DMS79 (cell line): ENCODE measurements around the gene DCUN1D1.
"Not testable (repeated sequence)": the region's sequence is repeated elsewhere in the genome, so short reads cannot be mapped to it uniquely, and the experiment has no call there.

Experiments used
- DNase-seq: peaks from one replicate; lab custom pipeline; 2025; lab: John Stamatoyannopoulos, UW

DCUN1D1 gene

DNA sequence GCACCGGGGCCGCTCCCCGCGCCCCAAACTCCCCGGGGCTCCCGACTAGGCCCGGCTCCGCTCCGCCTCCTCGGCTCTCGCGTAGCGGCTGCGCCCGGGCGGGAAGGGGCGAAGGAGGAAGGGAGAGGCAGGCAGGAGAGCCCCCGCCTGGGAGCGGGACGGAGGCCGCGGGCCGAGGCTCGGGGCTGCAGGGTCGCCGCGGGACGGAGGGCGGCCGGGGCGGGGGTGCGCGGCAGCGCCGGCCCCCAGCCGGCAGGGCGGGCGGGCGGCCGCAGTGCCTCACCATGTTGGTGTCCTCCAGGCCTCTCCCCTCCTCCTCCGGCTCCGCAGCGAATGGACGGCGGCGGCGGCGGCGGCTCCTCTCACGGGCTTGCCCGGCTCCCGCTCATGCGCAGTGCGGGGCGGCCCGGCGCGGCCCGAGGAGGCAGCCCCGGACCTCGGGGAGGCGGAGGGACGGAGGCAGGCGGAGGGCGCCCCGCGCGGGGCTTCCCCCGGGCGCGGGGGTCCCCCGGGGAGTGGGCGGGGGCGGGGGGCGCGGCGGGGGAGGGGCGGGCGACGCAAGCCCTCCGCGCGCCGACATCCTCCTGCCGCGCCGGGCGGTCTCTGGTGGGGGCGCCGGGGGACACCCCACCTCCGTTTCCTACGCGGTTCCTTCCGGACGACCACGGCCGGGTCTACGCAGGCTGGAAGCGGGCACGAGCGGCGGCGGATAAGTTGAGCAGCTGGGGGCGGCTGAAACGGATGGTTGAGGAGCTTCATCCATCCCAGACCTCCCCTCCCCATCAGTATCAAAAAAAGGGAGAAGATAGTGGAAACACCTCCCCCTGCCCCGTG, at the start of gene DCUN1D1:
TSS of gene DCUN1D1 (minus strand) at position 335 of the 834 bp plus-strand sequence. CDS start at position 286, 49 bp downstream.
- DNase-seq, result peak; percentile 37

DNA sequence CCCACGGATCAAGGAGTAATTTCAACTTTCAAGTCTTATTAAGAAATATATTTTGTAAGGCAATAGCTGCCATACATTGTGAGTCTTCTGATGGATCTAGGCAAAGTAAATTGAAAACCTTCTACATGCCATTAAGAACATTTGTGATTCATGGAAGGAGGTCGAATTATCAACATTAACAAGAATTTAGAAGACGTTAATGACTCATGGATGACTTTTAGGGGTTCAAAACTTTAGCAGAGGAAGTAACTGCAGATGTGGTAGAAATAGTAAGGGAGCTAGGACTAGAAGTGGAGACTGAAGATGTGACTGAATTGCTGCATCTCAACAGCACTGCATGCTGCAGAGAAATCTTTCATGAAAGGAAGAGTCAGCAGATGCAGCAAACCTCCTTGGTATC, 48.1 kb upstream of the DCUN1D1 start:
- DNase-seq, result no peak

DNA sequence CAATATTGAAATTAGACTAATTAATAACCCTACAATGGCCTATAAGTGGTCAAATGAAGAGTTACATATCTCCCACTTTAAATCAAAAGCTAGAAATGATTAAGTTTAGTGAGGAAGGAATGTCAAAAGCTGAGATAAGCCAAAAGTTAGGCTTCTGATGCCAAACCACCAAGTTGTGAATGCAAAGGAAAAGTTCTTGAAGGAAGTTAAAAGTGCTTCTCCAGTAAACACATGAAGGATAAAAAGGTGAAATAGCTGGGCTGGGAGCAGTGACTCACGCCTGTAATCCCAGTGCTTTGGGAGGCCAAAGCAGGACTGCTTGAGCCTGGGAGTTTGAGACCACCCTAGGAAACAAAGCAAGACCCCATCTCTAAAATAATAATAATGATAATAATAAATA, 46.9 kb upstream of the DCUN1D1 start:
- DNase-seq, result no peak

DNA sequence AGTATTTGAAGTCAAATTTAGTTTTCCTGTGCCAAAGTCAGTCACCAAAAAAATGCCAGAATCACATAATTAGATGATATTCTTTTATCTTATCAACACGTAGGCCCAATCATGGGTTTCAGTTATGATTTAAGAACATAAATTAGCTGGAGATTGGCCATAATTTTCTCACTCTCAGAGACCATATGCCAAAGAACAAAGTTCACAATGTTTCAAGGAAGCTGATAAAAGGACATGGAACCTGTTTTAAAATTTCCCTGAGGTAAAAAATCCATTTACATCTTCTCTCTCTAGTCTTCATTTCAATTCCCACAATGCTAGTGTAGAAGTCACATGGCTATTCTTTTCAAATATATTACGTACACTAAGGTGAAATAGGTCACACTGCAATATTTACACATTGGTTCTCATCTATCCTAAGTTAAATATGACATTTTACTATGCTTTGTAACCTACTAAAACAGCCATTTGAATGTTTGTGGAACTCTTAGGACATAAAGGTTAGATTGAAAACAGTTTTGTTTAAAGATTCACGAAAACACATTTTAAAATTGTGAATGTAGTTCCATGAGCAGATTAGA, 42.7 kb upstream of the DCUN1D1 start:
- DNase-seq, result no peak

DNA sequence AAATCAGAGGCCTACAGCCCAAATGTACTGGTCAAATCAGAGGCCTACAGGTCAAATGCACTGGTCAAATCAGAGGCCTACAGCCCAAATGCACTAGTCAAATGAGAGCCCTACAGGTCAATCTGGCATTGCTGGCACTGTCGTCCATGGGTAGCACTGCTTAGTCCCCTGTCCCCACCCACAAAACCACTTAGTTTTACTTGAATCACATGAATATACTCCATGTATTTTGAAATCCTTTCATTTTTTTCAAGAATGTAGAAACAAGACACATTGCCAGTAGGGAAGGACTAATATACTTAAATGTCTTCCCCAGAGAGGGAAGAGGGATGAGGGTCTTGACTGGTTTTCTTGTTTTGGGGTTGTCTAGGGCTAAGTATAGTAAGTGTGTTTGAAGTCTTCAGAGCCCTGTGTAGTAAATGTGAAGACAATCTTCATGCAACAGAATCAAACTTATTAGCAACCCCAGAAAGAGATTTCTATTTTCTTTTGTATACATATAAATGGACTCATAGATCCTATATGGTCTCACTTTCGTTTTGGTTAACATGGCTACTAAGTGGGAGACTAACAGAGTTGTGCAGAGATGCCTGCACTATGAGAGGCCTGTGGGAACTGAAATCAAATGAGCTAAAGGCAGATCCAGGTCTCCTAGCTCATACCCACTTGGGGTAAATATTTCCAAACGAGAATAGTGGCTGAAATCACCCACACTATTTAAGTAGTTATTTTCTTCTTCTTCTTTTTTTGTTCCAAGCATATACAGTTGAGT, 38.3 kb upstream of the DCUN1D1 start:
- no peak for DNase-seq

DNA sequence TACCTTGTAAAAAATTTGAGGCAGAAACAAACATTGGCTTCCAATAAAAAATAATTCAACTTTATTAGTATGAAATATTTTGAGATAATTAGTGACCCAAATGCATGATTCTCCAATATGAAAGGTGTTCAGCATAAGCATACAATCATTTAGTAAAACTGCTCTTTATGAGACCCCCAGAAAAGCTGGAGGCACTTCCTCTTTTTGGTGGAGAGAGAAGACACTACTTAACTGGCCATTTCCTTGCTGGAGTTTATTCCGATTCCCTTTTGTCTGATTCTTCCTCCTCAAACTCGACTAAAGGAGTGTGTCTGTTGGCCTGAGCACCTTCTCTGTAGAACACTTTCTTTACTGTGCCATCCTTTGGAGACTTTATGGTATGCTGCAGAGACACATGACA, 34.8 kb upstream of the DCUN1D1 start:
- DNase-seq, result no peak

DNA sequence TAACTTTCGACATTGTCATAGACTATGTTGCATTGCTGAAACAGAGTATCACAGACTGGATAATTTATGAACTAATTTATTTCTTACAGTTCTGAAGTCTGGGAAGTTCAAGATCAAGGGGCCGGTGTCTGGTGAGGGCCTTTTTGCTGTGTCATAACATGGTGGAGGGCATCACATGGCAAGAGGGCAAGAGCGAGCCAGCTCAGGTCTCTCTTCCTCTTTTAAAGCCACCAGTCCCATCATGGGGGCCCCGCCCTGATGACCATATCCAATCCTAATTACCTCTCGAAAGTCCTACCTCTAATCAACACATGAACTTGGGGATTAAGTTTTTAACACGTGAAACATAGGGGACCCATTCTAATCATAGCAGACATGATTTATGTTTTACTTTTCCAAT, 33.5 kb upstream of the DCUN1D1 start:
- DNase-seq, result no peak

DNA sequence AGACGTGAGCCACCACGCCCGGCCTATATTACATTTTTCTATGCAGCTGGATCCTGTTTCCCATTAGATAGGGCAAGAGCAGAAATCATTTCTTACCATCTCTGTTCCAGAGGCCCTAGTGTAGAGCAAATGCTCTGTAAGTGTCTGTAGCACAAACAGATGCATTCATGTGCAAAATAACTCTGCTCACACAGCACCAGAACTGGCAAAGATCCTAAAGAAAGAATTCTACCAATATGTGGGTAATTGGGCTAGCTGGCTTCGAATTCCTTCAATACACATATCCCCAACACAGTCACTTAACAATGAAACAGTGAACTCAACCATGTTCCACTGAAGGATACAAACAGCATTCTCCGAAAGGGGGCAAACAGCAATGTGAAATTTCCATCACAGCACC, 32.7 kb upstream of the DCUN1D1 start:
- DNase-seq, result no peak

DNA sequence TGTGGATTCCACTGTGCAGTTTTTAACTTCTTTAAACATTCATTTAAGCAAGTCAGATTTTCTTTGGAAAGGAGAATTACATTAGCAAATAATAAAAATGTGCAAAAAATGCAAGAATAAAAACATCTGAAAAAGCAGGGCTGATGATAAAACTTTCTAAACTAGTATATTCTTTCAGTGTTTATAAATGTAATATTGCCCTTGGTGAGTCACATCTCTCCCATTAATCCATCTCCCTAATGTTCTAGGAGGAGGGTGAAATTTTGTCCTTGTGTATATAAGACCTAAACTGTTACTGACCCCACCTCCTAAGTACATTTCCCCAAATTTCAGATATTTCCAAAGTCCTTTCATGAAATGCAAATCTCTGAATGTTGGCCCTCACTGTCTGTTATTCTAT, 28.5 kb upstream of the DCUN1D1 start:
- no peak for DNase-seq

DNA sequence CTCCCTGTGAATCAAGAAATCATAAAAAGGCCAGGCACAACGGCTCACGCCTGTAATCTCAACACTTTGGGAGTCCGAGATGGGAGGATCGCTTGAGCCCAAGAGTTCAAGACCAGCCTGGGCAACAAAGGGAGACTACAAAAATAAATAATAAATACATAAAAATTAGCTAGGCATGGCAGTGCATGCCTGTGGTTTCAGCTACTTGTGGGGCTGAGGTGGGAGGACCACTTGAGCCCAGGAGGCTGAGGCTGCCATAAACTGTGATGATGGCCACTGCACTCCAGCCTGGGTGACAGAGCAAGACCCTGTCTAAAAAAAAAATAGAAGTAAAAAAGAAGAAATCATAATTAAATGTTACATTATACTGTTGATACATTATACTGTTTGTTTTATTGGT, 28.0 kb upstream of the DCUN1D1 start:
- DNase-seq, result no peak

DNA sequence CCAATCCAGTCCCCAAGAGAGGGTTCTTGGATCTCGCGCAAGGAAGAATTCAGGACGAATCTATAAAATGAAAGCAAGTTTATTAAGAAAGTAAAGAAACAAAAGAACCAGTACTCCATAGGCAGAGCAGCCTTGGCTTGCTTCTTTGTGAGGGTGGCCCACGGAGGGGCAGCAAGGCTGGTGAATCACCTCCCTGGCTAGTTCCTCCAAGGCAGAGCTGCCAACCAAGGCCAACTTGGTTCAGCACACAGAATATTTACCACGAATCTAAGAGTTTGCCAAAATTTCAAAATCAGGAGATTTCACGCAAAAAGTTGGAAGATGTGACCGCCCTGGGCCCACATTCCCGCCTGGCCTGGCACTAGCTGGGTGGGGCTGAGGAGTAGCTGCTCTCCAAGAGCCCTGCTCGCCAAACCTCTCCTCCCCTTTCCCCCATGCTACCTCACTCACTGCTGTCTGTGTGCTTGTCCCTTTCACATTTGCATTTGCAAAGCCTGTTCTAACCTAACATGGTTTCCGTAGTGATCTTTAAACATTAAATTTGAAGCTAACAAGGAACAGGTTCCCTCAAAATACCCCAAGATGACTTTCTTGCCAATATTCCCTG, 26.2 kb upstream of the DCUN1D1 start:
- DNase-seq, result no peak

DNA sequence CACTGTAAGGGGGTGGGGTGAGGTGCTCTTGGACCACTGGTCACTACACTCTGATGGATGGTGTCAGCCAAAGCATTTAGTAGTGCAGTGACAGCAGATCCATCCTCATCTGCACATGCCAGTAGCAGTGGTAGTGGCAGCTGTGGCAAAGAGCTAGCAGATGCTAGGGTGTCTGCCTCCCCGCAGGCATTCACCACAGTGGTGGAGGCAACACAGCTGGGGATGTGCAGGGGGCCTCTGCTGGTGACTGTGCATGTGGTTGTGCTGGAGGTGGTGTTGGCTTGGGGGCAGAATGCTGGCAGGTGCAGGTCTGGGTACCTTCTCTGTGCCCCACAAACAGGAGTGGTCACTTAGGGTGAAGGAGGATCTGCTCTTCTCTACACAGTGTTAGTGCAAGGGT, 19.4 kb upstream of the DCUN1D1 start:
- no peak for DNase-seq

DNA sequence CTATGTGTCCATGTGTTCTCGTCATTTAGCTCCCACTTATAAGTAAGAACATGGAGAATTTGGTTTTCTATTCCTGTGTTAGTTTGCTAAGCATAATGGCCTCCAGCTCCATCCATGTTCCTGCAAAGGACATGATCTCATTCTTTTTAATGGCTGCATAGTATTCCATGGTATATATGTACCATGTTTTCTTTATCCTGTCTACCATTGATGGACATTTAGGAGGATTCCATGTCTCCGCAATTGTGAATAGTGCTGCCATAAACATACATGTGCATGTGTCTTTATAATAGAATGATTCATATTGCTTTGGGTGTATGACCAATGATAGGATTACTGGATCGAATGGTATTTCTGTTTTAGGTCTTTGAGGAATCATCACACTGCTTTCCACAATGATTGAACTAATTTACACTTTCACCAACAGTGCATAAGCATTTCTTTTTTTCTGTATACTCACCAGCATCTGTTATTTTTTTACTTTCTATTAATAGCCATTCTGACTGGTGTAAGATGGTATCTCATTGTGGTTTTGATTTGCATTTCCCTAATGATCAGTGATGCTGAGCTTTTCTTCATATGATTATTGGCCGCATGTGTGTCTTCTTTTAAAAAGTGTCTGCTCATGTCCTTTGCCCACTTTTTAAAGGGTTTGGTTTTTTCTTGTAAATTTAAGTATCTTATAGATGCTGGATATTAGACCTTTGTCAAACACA, 13.3 kb upstream of the DCUN1D1 start:
- not testable (repeated sequence) for DNase-seq

DNA sequence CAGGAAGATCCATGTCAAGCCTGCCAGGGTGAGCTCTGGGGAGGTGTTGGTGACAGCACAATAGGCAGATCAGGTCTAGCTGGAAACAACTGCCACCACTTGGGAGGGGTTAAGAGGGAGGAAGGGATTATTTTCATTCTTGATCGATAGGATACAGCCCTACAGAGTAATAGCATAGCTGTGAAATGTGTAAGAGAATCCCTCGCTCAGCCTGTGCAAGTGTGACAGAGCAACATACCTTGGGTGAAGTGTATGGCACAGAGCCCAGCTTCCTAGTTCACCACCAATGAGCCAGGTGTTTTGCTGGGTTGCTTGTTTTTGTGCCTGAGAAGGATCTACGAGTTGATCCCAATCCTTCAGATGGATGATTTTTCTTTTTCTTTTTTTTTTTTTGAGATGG, 9.2 kb upstream of the DCUN1D1 start:
- peak; percentile 67 for DNase-seq

DNA sequence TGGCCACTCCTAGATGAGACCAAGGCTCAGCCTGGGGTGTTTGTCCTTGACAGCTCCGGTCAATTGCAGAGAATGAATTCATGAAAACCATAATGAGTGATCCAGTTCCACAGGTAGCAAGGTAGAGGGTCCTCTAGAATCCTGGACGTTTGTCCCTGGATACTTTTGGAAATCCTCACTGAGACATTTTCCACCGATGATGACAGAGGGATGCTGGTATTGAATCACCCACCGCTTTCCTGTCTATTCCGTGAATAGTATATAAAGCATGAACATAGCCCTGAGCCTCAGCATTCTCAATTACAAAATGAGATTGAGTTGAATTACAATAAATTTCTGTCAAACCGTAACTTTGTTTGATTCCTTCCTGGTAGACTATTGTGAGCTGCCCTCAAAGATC, 5.7 kb upstream of the DCUN1D1 start:
- DNase-seq, result no peak

DNA sequence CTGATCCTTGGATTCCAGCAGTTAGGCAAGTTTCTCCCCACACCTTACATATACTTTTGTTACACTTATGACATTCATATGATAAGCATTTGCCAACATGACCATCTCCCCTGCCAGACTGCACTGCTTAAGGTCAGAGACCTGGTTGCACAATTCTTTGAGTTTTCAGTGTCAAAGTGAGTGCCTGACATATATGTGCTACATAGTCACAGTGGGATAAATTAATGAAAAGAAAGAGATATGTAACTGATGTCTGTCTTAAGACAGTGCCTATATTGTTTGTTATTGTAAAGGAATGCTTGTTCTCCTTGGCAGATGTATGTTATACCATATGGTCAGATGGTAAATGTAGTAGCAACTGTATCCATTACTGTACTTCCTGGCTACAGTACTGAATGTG, 3.5 kb upstream of the DCUN1D1 start:
- DNase-seq, result no peak

DNA sequence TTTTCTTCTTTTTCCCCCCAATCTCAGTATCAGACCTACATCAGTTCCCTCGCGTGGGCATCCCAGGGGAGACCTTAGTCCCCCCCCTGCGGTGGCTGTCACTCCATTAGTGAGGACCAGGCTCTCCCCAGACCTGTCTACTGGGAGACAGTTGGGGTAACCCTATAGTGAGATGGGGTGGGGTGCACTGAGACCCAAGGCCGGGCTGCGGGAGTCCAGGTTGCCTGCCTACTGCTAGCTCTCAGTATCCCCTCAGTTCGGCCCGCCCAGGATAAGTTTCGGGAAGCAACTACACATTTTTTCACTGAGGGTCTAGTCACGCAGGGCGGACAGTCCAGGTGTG, 671 bp upstream of the DCUN1D1 start:
- no peak for DNase-seq

DNA sequence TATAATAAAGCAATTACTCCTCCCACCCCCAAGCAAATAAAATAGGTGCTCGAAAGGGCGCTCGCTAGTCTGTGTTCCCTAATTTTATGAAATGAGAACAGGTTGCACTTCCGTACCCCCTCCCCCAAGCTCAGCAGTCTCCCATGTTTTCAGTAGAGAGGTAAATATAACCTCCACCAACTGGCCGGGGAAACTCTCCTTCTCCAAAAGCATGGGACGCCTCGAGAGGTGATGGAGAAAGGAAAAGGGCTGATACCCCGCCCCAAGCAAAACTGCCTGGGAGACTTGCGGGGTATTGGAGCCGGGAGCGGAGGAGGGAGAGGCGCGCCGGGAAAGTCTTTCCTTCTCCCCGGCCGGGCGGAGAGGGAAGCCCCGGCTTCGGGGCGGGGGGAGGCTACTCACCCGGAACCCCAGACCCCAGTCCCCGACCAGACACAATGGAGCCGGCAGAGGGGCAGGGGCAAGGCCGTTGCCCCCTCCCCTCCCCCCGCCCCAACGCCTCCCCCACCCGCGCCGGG, 605 bp downstream of the DCUN1D1 start:
- DNase-seq, result peak; percentile 12

DNA sequence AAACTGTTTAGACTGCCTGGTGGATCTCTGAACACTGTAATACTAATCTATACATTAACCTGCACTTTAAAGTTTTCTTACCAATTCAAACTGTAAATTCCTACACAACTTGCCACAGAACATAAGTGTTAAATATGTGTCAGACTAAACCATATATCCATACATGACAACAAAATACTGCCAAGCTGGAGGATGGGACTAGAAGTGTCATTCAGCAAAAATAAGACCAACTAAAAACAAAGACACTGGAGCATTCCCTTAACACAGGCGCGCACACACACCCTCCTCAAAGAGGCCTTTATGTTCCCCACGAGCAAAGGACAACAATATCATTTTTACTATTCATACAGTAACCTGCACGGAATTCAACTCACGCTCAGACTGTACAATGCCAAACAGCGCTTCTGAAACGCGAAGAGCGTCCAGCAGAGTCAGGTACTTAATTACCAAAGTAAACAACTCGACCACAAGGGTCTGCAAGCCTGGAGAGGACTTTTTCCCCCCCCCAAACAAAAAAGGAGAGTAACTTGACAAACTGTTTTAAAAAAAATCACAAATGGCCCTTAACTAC, 1.1 kb downstream of the DCUN1D1 start:
- no peak for DNase-seq

DNA sequence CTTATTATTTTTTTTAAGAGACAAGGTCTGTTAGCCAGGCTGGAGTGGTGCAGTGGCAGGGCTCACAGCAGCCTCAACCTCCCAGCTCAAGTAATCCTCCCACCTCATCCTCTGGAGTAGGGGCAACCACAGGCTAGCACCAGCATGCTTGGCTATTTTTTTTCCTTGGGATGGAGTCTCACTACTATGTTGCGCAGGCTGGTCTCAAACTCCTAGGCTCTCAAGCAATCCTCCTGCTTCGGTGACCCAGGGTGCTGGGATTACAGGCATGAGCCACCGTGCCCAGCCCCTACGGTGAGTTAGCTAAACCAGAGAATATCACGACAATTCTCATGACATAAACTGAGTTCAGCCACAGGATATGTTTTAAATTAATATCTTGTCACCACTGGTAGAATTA, 2.0 kb downstream of the DCUN1D1 start:
- DNase-seq, result no peak

DNA sequence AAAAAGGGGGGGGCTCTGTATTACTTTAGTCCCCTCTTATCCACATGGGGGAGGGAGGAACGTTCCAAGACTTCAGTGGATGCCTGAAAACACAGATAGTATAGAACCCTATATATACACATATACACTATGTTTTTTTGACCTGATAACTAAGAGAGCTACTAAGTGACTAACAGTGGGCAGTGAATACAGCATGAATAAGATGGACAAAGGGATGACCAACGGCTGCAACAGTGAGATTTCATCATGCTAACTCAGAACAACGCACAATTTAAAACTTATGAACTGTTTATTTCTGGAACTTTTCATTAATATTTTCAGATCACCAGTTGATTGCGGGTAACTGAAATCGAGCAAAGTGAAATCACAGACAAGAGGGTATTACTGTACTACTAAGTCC, 7.3 kb downstream of the DCUN1D1 start:
- no peak for DNase-seq

DNA sequence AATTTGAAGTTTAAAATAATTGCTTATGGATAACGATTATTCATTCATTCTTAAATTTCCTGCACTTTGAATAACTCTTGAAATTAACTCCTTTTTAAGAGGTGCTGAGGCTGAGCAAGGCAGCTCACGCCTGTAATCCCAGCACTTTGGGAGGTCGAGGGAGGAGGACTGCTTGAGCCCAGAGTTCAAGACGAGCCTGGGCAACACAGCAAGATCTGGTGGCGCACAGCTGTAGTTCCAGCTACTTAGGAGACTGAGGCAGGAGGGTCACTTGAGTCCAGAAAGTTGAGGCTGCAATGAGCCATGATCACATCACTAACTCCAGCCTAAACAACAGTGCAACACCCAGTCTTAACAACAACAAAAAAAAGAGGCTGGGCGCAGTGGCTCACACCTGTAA, 8.0 kb downstream of the DCUN1D1 start:
- DNase-seq, result no peak
